Thymus (tissue), 11 donors: ENCODE results near the gene UBIAD1. TPM values are rescaled to one million over a fixed set of nuclear protein-coding genes. Genes with fewer than 3 reads are reported as not detected.
"Not testable (repeated sequence)": the region's sequence is repeated elsewhere in the genome, so short reads cannot be mapped to it uniquely, and the experiment has no call there.

ENCODE experiments used
- DNase-seq, 9 donors: peaks; one replicate each; pipeline ENCODE4 v3.0.0-alpha.2; 2013; ENCODE audit warnings: low spot score in 9 of 9, low read depth in 6 of 9, missing footprints in 1 of 9
- H3K27ac ChIP-seq, 2 donors: one replicate each; pipeline ENCODE4 v1.5.1; 2013; ENCODE audit warnings: control low read depth in 1 of 2, low read depth in 1 of 2, low read length in 1 of 2, mild to moderate bottlenecking in 1 of 2, moderate library complexity in 1 of 2
- H3K27me3 ChIP-seq, 2 donors: one replicate each; pipeline ENCODE4 v1.5.1; 2013; ENCODE audit warnings: low read length in 1 of 2; ENCODE audit not compliant: control insufficient read depth in 2 of 2, insufficient read depth in 1 of 2
- H3K36me3 ChIP-seq, 2 donors: one replicate each; pipeline ENCODE4 v1.5.1; 2013; ENCODE audit warnings: low read length in 1 of 2, mild to moderate bottlenecking in 1 of 2, moderate library complexity in 1 of 2; ENCODE audit not compliant: control insufficient read depth in 2 of 2, insufficient read depth in 2 of 2
- H3K4me1 ChIP-seq, 2 donors: one replicate each; pipeline ENCODE4 v1.5.1; 2013; ENCODE audit warnings: low read length in 2 of 2; ENCODE audit not compliant: control insufficient read depth in 2 of 2, insufficient read depth in 2 of 2
- H3K4me3 ChIP-seq, 2 donors: one replicate each; pipeline ENCODE4 v1.5.1; 2013; ENCODE audit warnings: low read length in 2 of 2, control low read depth in 1 of 2, mild to moderate bottlenecking in 1 of 2
- H3K9me3 ChIP-seq, 2 donors: one replicate each; pipeline ENCODE4 v1.5.1; 2013; ENCODE audit warnings: low read length in 1 of 2, mild to moderate bottlenecking in 1 of 2; ENCODE audit not compliant: control insufficient read depth in 2 of 2, insufficient read depth in 1 of 2
- WGBS: extraction: QIAGEN DNeasy Blood & Tissue Kit; methylation state at CpG from one replicate; pipeline ENCODE4 v1.1.7; 2013; 5-methylcytosine and 5-hydroxymethylcytosine counted together
- polyA plus RNA-seq: library from polyadenylated mRNA; stranded (reverse); fragments of 200-250 nt; gene quantifications from one replicate; pipeline ENCODE4 v1.2.3, GENCODE V29; 2013
- total RNA-seq: library from RNA; stranded (reverse); fragments of 120-200 nt; gene quantifications from one replicate; pipeline ENCODE4 v1.2.4, GENCODE V29; 2013
- donor health status: healthy.

Gene UBIAD1
- total and polyA plus RNA-seq, 2 donors = 7.3 to 9.8 TPM

DNA sequence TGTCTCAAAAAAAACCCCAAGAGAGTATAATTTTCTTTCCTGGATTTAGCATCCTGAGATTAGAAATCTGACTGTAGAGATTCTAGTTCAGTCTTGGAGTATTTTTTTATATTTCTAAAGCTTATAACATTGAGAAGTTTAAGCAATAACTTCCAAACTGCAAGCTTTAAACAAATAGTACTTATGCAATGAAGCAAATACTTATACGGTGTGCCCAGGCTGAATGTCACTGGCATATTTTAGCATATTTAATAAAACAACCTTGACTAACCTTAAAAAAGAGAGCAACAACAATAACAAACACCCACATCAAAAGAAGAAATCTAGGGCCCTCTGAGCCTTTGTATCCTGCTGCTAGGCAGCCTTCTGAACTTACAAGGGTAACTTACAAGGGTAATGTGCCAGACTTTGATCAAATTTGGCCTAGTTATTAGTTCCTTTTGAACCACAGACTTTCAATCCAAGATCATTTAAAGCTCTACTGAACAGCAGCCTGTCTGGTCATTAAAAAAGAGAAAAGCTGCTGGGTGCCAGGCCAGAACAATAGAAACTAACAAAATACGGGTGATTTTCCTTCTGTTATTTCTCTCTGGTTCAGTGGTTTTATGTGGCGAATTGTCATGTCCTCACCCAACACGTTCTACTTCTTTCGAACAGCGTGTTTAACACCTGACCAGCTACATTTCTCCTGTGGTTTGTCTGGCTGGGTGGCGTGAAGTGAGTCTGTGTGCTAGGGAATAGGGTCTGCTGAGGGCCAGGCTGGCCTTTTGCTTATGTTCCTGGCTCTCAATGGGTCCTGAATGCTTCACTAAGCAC, 26.9 kb upstream of the UBIAD1 start:
- Histone ChIP-seq H3K9me3 (no peaks in the 10 kb centered on the region), H3K27me3 (no peaks in the 10 kb centered on the region), H3K4me1 (no peaks in the 10 kb centered on the region), H3K4me3 (no peak overlapping the region), H3K36me3 (peaks cover 48 to 61% of the 10 kb centered on the region in 2 donors), H3K27ac (no peak overlapping the region)
- DNase-seq = no peak
- 94% methylated on average over 7 of the region's 7 CpGs for whole genome bisulfite sequencing

DNA sequence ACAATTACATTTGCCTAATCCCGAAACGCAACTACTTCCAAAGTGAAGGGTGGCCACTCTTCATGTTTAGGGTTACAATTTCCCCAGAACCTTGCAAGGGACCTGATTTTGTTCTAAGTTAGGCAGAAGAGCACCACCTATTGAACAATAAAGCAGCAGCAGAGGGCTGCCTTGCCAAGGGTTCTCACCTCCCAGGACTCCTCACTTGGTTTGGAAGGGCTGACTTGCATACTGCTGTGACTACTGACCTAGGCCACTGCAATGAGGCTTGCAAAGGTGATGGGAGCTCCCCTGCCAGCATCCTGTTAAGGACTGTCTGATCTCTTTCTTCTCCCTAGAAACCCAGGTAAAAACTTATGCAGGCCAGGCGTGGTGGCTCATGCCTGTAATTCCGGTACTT, 24.8 kb upstream of the UBIAD1 start:
- Histone ChIP-seq H3K4me3 (no peak overlapping the region), H3K36me3 (peaks cover 57 to 61% of the 10 kb centered on the region in 2 donors), H3K9me3 (no peaks in the 10 kb centered on the region), H3K27me3 (no peaks in the 10 kb centered on the region), H3K27ac (no peak overlapping the region), H3K4me1 (no peaks in the 10 kb centered on the region)
- WGBS = over 99% methylated on average over 4 of the region's 4 CpGs
- DNase-seq = no peak

DNA sequence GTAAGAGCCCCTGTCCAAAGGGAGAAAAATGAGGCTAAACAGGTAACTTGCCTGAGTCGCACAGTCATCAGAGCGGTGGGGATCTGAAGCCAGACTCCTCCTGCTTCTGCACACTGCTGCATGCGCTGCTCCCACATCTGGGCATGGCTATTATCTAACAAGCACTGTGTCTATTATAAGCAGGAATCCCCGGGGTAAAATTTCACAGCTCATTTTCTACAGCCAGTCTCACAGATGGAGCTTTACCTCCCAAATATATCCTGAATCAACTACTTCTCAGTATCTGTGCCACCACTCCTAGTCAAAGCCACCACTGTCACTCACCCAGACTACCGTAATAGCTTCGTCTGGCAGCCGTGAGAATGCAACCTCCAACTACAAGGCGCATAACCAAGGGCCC, 20.5 kb upstream of the UBIAD1 start:
- WGBS = 97% methylated on average over 8 of the region's 8 CpGs
- no peak for DNase-seq
- H3K9me3 ChIP-seq = no peaks in the 10 kb centered on the region
- H3K27ac ChIP-seq = no peak overlapping the region
- no peaks in the 10 kb centered on the region for H3K27me3 ChIP-seq
- peaks cover 62 to 66% of the 10 kb centered on the region in 2 donors for H3K36me3 ChIP-seq
- H3K4me3 ChIP-seq = no peak overlapping the region
- no peaks in the 10 kb centered on the region for H3K4me1 ChIP-seq

DNA sequence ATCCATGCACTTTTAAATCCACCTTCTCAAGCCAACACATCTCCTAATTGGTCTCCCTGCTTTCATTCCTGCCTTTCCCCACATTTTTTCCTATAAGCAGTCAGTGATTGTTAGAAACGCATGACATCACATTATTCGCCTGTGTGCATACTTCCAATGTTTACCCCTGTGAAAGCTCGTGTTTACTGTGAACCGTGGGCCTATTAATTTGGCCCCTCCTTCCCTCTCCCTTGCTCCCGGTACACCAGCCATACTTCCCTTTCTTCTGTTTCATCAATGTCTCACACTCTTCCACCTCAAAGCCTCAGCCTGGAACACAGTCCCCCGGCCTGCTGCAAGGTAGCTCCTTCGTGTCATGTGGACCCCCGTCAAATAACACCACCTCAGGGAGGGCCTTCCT, 19.8 kb upstream of the UBIAD1 start:
- Histone ChIP-seq H3K27me3 (no peaks in the 10 kb centered on the region), H3K9me3 (no peaks in the 10 kb centered on the region), H3K36me3 (peaks cover 61 to 65% of the 10 kb centered on the region in 2 donors), H3K4me1 (no peaks in the 10 kb centered on the region), H3K4me3 (no peak overlapping the region), H3K27ac (no peak overlapping the region)
- no peak for DNase-seq
- WGBS = 96% methylated on average over 8 of the region's 8 CpGs

DNA sequence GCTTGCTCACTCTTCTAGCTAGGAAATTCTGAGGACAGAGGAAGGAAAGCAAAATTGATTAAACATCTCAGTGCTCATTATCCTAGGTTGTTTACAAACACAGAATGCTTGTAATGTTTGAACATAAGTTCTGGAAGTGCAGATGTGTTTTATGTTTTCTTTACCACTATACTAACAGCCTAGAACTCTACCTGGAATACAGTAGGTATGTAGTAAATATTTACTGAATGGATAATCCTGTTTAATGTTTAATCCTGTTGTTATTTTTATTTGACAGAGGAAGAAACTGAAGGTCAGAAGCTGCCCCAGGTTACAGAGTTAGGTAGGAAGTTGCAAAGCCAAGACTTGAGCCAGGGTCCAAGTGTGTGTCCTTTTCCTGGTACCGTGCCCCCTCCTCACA, 16.7 kb upstream of the UBIAD1 start:
- Histone ChIP-seq H3K27ac (no peak overlapping the region), H3K9me3 (no peaks in the 10 kb centered on the region), H3K4me1 (peaks cover 0 to under 1% of the 10 kb centered on the region in 2 donors), H3K4me3 (no peak overlapping the region), H3K36me3 (peaks cover 62 to 68% of the 10 kb centered on the region in 2 donors), H3K27me3 (no peaks in the 10 kb centered on the region)
- no peak for DNase-seq
- WGBS = 100% methylated on average over 1 of the region's 1 CpG

DNA sequence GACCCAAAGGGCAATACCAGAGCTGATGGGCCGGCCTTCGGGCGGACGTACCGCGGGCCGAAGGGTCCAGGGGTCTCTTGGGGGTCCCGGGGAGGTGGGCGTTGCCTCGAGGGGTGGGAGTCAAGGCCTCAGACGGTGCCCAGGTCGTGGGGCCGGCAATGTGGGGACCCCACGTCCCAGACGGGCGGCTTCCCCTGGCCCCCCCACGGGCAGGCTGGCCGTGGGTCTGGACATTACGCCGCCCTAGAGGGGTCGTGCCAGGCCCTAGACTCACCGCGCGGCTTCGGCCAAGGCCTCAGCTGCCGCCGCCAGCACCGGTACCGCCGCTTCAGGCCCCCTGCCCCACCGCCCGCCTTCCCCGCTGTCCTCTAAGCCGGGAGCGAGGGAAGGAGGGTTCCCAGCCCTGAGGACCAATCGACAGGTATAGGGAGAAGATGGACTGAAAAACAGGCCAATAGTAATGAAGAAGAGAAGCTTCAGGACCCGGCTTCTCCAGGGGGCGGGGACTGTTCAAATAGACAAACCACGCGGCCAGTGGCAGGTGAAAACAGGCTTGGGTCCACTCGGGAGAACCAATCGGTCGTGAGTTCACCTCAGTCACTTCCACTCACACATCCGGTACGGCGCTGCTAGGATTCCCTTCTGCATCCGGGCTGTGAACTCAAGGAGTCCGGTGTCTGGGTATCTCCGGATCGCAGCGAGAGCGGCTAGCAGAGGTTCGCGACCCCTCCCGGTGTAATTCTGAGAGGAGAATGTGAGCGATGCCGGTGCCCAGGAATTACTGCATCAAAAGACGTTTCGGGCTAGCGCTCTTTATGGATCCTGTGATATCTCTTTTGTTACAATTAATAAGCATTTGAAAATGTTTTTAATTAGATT, 10.6 kb upstream of the UBIAD1 start, which contains the start of gene MTOR:
TSS of gene MTOR (minus strand) at position 381 of the 879 bp plus-strand sequence. CDS start 3,142 bp downstream, outside the sequence.
- Histone ChIP-seq H3K9me3 (no peaks in the 10 kb centered on the region), H3K27ac (peak within 1 kb of the TSS; percentile 79), H3K36me3 (peaks cover 18 to 19% of the 10 kb centered on the region in 2 donors), H3K4me1 (peaks cover 3 to 11% of the 10 kb centered on the region in 2 donors), H3K27me3 (no peaks in the 10 kb centered on the region), H3K4me3 (peak within 1 kb of the TSS; percentile 94 to 96)
- peak; percentile 95 to 100 (median 98) for DNase-seq
- under 1% methylated on average over 60 of the region's 60 CpGs for WGBS

DNA sequence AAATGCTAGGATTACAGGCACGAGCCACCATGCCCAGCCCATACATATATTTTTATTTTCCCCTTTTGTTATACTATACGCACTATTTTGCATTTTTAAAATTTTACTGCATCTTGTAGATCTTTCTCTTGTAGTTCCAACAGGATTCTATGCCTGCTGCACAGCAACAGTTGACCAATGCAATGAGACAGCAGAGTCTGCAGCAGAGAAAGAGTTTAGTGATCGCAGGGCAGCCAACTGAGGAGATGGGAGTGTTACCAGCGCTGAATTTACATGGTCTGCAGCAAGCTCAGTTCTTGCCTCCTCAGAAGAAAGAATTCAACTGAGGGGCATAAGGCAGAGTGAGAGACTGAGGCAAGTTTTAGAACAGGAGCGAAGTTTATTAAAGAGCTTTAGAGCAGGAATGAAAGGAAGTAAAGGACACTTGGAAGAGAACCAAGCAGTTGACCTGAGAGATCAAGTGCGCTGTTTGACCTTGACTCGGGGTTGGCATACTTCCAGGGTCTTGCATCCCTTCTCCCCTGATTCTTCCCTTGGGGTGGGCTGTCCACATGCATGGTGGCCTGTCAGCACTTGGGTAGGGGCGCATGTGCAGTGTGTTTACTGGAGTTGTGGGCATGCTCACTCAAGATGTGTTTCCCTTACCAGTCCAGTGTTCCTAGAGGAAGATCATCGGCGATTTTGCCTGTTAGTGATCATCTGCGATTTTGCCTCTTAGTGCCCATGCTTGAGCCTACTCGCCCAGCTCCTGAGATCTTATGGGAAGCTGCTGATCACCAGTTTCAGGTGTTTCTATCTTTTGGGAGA, 6.5 kb upstream of the UBIAD1 start:
- H3K36me3 ChIP-seq = no peaks in the 10 kb centered on the region
- H3K27me3 ChIP-seq = no peaks in the 10 kb centered on the region
- no peaks in the 10 kb centered on the region for H3K9me3 ChIP-seq
- H3K4me3 ChIP-seq = no peak overlapping the region
- peaks cover 3 to 8% of the 10 kb centered on the region in 2 donors for H3K4me1 ChIP-seq
- no peak overlapping the region for H3K27ac ChIP-seq
- DNase-seq = no peak
- WGBS = 96% methylated on average over 12 of the region's 12 CpGs

DNA sequence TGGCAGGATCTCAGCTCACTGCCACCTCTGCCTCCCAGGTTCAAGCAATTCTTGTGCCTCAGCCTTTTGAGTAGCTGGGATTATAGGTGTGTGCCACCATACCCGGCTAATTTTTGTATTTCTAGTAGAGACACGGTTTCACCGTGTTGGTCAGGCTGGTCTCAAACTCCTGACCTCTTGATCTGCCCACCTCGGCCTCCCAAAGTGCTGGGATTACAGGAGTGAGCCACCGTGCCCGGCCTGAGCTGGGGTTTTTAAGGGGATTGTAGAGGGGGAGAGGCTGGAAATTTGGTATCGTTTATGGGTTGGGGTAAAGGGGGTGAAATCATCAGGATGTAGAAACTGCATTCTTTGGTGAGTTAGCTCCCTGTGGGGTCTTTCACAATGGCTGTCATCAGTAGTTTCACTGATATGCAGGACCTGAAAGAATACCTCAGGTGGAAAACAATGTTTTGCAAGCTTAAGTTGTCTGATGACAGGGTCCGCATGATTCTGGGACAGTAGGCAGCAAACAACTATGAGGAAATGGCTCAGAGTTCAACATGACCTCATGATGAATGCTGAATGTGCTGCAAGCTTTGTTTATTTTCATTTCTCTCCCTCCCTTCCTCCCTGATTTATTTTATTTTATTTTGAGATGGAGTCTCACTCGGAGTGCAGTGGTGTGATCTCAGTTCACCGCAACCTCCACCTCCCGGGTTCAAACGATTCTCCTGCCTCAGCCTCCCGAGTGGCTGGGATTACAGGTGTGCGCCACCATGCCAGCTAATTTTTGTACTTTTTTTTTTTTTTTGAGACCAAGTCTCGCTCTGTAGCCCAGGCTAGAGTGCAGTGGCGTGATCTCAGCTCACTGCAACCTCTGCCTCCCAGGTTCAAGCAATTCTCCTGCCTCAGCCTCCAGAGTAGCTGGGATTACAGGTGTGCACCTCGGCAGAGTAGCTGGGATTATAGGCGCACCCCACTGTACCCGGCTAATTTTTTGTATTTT, 5.4 kb upstream of the UBIAD1 start:
- 94% methylated on average over 19 of the region's 19 CpGs for WGBS
- not testable (repeated sequence) for DNase-seq, H3K4me3 ChIP-seq, H3K27ac ChIP-seq, H3K27me3 ChIP-seq, H3K9me3 ChIP-seq, H3K36me3 ChIP-seq, H3K4me1 ChIP-seq
